ENCODE measurements around the gene TDG. TPM values are rescaled to one million over a fixed set of nuclear protein-coding genes. Genes with fewer than 3 reads are reported as not detected.
A peak's percentile ranks its signal among the peaks of the same experiment; 100 is the strongest.

TDG gene
- polyA plus RNA-seq, 1 donor (not counting 4 experiments of a cell fraction or from before 2014, with no cell fraction given), result 35.6 TPM

GRCh38 chr12:103957865-103958388, 7.7 kb upstream of the TDG start:
- H3K9me1 ChIP-seq (ENCODE audit: control insufficient read depth, extremely low read depth, insufficient read depth, low read length), result no peaks in the 10 kb centered on the region
- dilution Hi-C loops (cut with MboI; ENCODE audit: extremely low pct_ligation_motif_present, low sequenced_read_pairs), result no loop called here
- peaks cover 13% of the 10 kb centered on the region for H3K4me1 ChIP-seq (ENCODE audit: control insufficient read depth, extremely low read depth, insufficient read depth, low read length)
- H3K27ac ChIP-seq (ENCODE audit: control insufficient read depth, insufficient read depth, low read length), result peak overlapping the region; percentile 85
- H3K27me3 ChIP-seq (ENCODE audit: control insufficient read depth, extremely low read depth, insufficient read depth, low read length), result no peaks in the 10 kb centered on the region
- H3K9me3 ChIP-seq (ENCODE audit: control insufficient read depth, low read depth, low read length), result no peaks in the 10 kb centered on the region
- no peak for TF ChIP-seq CTCF (optimal IDR thresholded peaks at IDR 0.05 in 1 of 3, IDR thresholded peaks at IDR 0.05 in 1 of 3, conservative IDR thresholded peaks at IDR 0.05 in 1 of 3; ENCODE audit: extremely low read depth in 1 of 3, insufficient read depth in 2 of 3, low read length in 3 of 3)
- TF ChIP-seq EZH2 (IDR thresholded peaks at IDR 0.05; ENCODE audit: low read length), result no peak
- no peak overlapping the region for H3K4me3 ChIP-seq (ENCODE audit: control insufficient read depth in 2 of 3, extremely low read depth in 1 of 3, insufficient read depth in 2 of 3, low read depth in 1 of 3, low read length in 3 of 3)
- no peak for FAIRE-seq
- DNase-seq (ENCODE audit: low read depth, low spot score), result no peak
- peaks cover 4 to 8% of the 10 kb centered on the region in 2 experiments for H3K36me3 ChIP-seq (ENCODE audit: control insufficient read depth in 2 of 2, extremely low read depth in 1 of 2, insufficient read depth in 2 of 2, low read length in 2 of 2)
- H3K79me2 ChIP-seq (ENCODE audit: control insufficient read depth, insufficient read depth, low read length), result peaks cover 32% of the 10 kb centered on the region
- H3K4me2 ChIP-seq (ENCODE audit: control insufficient read depth, extremely low read depth, insufficient read depth, low read depth, low read length), result no peak overlapping the region
- no peak overlapping the region for H2AFZ ChIP-seq (ENCODE audit: control insufficient read depth, low read length)
- H4K20me1 ChIP-seq (ENCODE audit: control insufficient read depth, extremely low read depth, insufficient read depth, low read length), result no peaks in the 10 kb centered on the region
- H3K9ac ChIP-seq (ENCODE audit: control insufficient read depth, extremely low read depth, insufficient read depth, low read length), result no peak overlapping the region

- Histone ChIP-seq H4K20me1 (ENCODE audit: control insufficient read depth, extremely low read depth, insufficient read depth, low read length) (no peaks in the 10 kb centered on the region), H3K9me1 (ENCODE audit: control insufficient read depth, extremely low read depth, insufficient read depth, low read length) (no peaks in the 10 kb centered on the region), H3K36me3 (ENCODE audit: control insufficient read depth in 2 of 2, extremely low read depth in 1 of 2, insufficient read depth in 2 of 2, low read length in 2 of 2) (peaks cover 0 to 3% of the 10 kb centered on the region in 2 experiments), H3K4me1 (ENCODE audit: control insufficient read depth, extremely low read depth, insufficient read depth, low read length) (peaks cover 13% of the 10 kb centered on the region), H3K4me2 (ENCODE audit: control insufficient read depth, extremely low read depth, insufficient read depth, low read depth, low read length) (no peak overlapping the region), H3K79me2 (ENCODE audit: control insufficient read depth, insufficient read depth, low read length) (peaks cover 34% of the 10 kb centered on the region), H3K27ac (ENCODE audit: control insufficient read depth, insufficient read depth, low read length) (no peak overlapping the region), H3K27me3 (ENCODE audit: control insufficient read depth, extremely low read depth, insufficient read depth, low read length) (no peaks in the 10 kb centered on the region), H3K9ac (ENCODE audit: control insufficient read depth, extremely low read depth, insufficient read depth, low read length) (no peak overlapping the region), H2AFZ (ENCODE audit: control insufficient read depth, low read length) (no peak overlapping the region), H3K4me3 (ENCODE audit: control insufficient read depth in 2 of 3, extremely low read depth in 1 of 3, insufficient read depth in 2 of 3, low read depth in 1 of 3, low read length in 3 of 3) (no peak overlapping the region), H3K9me3 (ENCODE audit: control insufficient read depth, low read depth, low read length) (no peaks in the 10 kb centered on the region)
- dilution Hi-C loops (cut with MboI; ENCODE audit: extremely low pct_ligation_motif_present, low sequenced_read_pairs), result no loop called here
- FAIRE-seq (no peak), DNase-seq (ENCODE audit: low read depth, low spot score) (no peak)
- TF ChIP-seq EZH2 (IDR thresholded peaks at IDR 0.05; ENCODE audit: low read length) (no peak), CTCF (optimal IDR thresholded peaks at IDR 0.05 in 1 of 3, IDR thresholded peaks at IDR 0.05 in 1 of 3, conservative IDR thresholded peaks at IDR 0.05 in 1 of 3; ENCODE audit: extremely low read depth in 1 of 3, insufficient read depth in 2 of 3, low read length in 3 of 3) (no peak)
Measured at GRCh38 chr12:103958621-103959020, 7.1 kb upstream of the TDG start.

All from keratinocyte (primary cell).